HG02840 (cell line): ENCODE data around the gene BAG1.

Experiments used
- ATAC-seq: cut with Tn5 transposase; IDR thresholded peaks from one replicate; pipeline ENCODE4 v1.9.1; 2021; ENCODE audit warnings: mild to moderate bottlenecking, moderate library complexity, moderate number of reproducible peaks; ENCODE audit not compliant: unreplicated experiment, low FRiP score

BAG1 gene

DNA sequence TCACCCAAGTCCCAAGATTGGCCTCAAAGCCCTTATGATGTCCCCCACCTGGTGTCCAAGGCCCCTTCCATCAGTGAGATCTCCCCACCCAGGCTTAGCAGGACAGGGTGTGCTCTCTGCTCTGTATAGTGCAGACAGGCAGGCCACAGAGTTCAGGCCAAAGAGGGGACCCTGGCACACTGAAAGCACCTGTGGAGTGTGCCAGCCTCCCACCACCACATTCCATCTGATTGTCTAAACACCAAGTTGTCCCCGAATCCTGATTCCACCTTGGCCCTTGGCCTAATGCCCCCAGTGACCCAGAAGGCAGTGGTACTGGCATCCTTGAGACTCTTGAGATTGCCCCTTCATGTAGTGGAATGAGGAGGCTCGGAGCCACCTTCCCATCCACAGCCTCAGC, 19.2 kb downstream of the BAG1 start:
- ATAC-seq = no peak

DNA sequence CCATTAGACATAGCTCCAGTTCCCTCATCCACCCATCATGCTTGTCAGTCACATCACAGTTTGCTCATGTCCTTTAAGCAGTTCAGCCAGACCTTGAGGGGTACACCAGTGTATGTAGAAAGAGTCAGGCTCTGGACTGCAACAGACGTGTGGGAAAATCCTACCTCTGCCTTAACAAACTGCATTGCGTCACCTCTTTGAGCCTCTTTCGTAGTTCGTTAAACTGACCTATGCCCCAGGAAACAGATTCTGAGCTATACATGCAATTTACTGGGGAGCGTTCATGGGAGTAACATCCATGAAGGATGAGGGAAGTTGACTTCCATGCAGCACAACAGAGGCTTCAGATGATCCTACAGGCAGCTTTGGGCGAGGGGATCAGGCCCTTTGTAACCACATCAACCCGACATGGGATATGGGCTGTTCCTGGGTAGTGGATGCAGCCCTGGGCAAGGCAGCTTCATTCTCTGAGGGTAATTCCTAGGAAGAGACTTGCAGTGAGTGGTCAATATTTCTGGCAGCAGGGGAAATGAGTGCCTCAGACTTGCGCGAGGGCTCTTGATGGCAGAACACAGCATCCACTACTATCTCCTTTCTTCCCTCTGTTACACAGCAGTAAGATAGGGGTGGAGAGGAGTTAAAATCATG, 20.2 kb downstream of the BAG1 start:
- ATAC-seq = no peak

GRCh38 chr9:33242609-33243134, 21.8 kb downstream of the BAG1 start:
- ATAC-seq = no peak

DNA sequence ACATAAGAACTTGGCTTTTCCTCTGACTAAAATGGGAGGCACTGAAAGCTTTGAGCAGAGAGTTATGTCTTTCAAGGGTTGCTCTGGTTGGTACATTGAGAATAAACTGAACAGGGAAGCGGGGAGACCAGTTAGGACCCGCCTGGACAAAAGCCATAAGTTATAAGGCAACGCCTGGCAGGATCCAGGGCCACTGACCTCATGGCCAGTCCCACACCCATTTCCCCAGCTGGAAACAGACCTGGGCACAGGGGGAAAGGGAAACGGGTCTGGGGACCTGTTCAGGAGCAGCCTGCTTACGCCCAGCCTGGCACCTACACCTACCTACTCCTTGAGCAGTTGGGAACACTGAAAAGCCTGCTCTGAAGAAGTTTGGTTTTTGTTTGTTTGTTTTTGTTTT, 23.2 kb downstream of the BAG1 start:
- ATAC-seq = no peak

DNA sequence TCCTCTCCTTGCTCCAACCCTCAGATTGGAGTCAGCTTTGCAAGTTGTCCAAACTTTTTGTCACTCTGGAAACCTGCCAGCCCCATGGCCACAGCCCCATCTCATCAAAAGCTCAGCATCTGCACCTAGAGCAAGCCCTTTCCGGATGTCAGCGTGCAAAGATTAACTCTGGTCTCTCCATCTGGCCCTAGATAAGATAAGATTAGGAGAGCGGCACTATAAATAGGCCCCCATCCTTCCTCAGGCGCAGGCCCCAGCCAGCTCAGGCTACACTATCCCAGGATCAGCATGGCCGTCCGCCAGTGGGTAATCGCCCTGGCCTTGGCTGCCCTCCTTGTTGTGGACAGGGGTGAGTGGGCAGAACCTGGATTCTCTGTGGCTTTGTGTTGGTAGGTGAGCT, 24.6 kb downstream of the BAG1 start, which contains the start of gene SPINK4:
Gene SPINK4, plus strand, starts transcription at position 247 of the 400 bp plus-strand sequence. Its CDS starts 42 bp downstream, at position 289.
- no peak for ATAC-seq

DNA sequence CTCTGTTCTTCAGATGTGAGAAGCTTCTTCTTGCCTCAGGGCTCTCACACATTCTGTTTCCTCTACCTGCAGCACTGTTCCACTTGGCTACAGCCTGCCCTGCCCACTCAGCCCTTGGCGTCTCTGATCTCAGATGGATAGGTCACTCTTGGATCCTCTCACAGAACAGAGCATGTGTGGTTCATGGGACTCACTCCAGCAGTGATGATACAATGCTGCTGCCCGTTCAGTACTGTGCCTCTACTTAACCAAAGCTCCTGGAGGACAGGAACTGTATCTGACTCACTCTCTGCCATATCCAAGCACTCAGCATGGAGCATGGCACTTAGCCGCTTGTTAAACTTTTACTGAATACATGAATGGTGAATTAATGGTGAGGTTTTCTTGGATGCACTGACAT, 27.9 kb downstream of the BAG1 start:
- ATAC-seq = no peak

- ATAC-seq = no peak
Measured at GRCh38 chr9:33234511-33235467, 29.7 kb downstream of the BAG1 start.

GRCh38 chr9:33233626-33234342, 30.7 kb downstream of the BAG1 start:
- no peak for ATAC-seq

GRCh38 chr9:33232815-33233214, 31.7 kb downstream of the BAG1 start:
- ATAC-seq = no peak

GRCh38 chr9:33231623-33231942, 32.9 kb downstream of the BAG1 start:
- ATAC-seq = no peak

GRCh38 chr9:33230756-33231622, 33.5 kb downstream of the BAG1 start:
- no peak for ATAC-seq

DNA sequence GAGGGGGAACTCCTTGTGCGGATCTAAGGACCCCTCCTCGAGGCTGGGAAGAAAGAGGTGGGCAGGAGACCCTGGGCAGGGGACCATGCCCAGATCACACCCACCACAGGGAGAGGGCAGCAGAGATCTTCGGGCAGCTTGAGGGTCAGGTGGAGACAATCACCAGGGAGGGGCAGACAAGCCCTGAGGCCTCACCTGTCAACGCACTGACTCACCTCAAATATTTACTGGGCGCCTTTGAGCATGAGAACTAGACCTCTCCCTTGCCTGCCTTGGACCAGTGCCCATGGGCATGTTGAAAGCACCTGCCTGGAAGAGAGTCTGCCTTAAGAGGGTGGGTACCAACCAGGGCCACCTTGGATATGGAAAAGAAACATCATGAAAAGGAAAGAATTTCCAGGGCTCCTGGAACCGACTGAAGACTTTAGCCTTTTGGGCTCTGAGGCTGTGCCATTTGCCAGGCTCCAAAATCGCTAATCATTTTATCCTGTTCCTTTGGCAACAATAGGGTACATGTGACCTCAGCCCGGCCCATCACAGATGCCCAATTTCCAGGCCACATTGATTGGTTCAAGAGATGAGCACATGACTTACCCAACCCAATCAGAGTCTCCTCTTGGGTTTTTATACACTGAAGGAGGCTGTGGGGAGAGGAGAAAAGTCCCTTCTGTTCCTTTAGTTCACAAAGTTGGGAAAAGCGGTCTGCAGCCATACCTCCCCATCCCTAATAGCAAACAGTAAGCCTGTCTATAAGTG, 35.0 kb downstream of the BAG1 start:
- no peak for ATAC-seq

GRCh38 chr9:33228606-33229005, 35.9 kb downstream of the BAG1 start:
- no peak for ATAC-seq

- ATAC-seq = no peak
Measured at GRCh38 chr9:33227741-33228140, 36.8 kb downstream of the BAG1 start.

DNA sequence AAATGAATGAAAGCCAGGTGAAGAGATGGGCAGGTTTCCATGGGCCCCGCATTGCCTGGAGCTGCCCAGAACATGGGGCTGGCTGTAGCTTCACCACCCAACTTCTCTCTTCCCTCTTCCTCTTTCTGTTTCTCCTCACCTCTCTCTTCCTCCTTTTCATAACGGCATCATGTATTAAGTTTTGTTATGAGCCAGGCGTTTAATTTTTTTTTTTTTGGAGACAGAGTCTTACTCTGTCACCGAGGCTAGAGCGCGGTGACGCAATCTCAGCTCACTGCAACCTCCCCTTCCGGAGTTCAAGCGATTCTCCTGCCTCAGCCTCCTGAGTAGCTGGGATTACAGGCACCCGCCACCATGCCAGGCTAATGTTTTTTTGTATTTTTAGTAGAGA, 37.5 kb downstream of the BAG1 start:
- no peak for ATAC-seq

DNA sequence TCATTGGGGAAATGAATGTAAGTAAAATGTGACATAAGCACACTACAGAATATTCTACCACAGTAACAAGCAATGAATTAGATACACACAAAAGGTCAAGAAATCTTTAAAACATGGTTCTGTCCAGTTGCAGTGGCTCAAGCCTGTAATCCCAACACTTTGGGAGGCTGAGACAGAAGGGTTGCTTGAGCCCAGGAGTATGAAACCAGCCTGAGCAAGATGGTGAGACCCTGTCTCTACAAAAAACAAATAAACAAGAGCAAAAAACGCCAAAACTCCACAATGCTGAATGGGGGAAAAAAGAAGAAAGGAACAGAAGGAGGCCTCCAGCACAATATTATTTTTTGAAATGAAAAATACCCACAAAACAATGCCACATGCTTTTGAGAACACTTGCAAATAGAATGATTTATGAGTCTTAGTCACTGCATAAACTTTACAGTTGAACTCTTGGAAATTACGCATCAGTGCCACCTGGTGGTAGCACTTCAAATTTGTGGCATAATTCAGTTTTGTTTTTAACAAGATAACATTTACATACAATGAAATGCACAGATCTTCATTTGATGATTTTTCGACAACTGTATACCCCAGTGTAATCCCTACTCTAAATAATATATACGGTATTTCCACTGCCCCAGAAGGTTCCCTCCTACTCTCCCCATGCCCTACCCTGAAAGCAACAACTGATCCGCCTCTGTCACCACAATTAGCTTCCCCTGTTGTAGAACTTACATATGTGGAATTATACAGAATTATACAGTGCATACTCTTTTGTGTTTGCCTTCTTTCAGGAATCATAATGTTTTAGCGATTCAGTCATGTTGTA, 39.0 kb downstream of the BAG1 start:
- ATAC-seq = no peak

- no peak for ATAC-seq
Measured at GRCh38 chr9:33223696-33224095, 40.8 kb downstream of the BAG1 start.

GRCh38 chr9:33222031-33222430, 42.5 kb downstream of the BAG1 start:
- no peak for ATAC-seq

- no peak for ATAC-seq
Measured at GRCh38 chr9:33221568-33221884, 43.0 kb downstream of the BAG1 start.
